22Rv1 (cell line): ENCODE measurements around the gene FOXP1.

Experiments used
- H3K27ac ChIP-seq: fragments of 450-650 bp; 2 replicates; pipeline ENCODE4 v1.5.1; 2017
- CTCF ChIP-seq: fragments of 450-650 bp; IDR thresholded peaks from 2 replicates; pipeline ENCODE4 v1.5.1; 2017; ENCODE audit warnings: mild to moderate bottlenecking
- ZFX ChIP-seq: fragments of 450-650 bp; IDR thresholded peaks from 2 replicates; pipeline ENCODE4 v1.6.1; 2017; ENCODE audit warnings: antibody characterized with exemption, borderline replicate concordance

FOXP1 gene

GRCh38 chr3:71120012-71120411 is 463.5 kb downstream of the FOXP1 start:
- TF ChIP-seq ZFX (no peak), CTCF (no peak)
- H3K27ac ChIP-seq: no peak overlapping the region

GRCh38 chr3:71119171-71119570 is 464.4 kb downstream of the FOXP1 start:
- TF ChIP-seq CTCF (no peak), ZFX (no peak)

GRCh38 chr3:71118436-71118835 is 465.1 kb downstream of the FOXP1 start:
- TF ChIP-seq CTCF (no peak), ZFX (no peak)
- H3K27ac ChIP-seq: no peak overlapping the region

More at GRCh38 chr3:71119171-71119570, 464.4 kb downstream of the FOXP1 start:
- H3K27ac ChIP-seq: no peak overlapping the region

- TF ChIP-seq CTCF (no peak), ZFX (no peak)
- H3K27ac ChIP-seq: no peak overlapping the region
These were observed 465.8 kb downstream of the FOXP1 start for GRCh38 chr3:71117572-71118247.

- no peak for TF ChIP-seq ZFX
- TF ChIP-seq CTCF: no peak
- H3K27ac ChIP-seq: no peak overlapping the region
These were observed 468.9 kb downstream of the FOXP1 start for GRCh38 chr3:71114610-71115009.

- no peak overlapping the region for H3K27ac ChIP-seq
- TF ChIP-seq CTCF: no peak
- TF ChIP-seq ZFX: no peak
These were observed 471.0 kb downstream of the FOXP1 start for GRCh38 chr3:71112576-71112975.

- no peak overlapping the region for H3K27ac ChIP-seq
These were observed 471.6 kb downstream of the FOXP1 start for GRCh38 chr3:71111784-71112440.

More at GRCh38 chr3:71111784-71112440, 471.6 kb downstream of the FOXP1 start:
- TF ChIP-seq CTCF (no peak), ZFX (no peak)
